ENCODE data around the gene PRKCD. TPM values are rescaled to one million over a fixed set of nuclear protein-coding genes. Genes with fewer than 3 reads are reported as not detected.

Gene PRKCD
- total RNA-seq, 1 experiment from 2014 or later, result 30.9 TPM

GRCh38 chr3:53142986-53143385 lies 18.0 kb upstream of the PRKCD start:
- ChIA-PET CTCF (interaction anchor here (0.9 kb wide), 1 partner anchor 77 kb away, joined by 3 read pairs; no protein-coding TSS in a partner anchor), POLR2A (no interaction called here)
- Mint-ChIP-seq H3K9me3 (ENCODE audit: unreplicated experiment) (no peaks in the 10 kb centered on the region), H3K36me3 (ENCODE audit: insufficient read depth, unreplicated experiment) (no peaks in the 10 kb centered on the region), H3K27me3 (ENCODE audit: insufficient read depth, unreplicated experiment) (no peaks in the 10 kb centered on the region), H3K27ac (ENCODE audit: unreplicated experiment) (no peak overlapping the region), H3K4me3 (ENCODE audit: unreplicated experiment) (no peak overlapping the region), H3K4me1 (ENCODE audit: low read depth, unreplicated experiment) (peaks cover 20% of the 10 kb centered on the region)
- Histone ChIP-seq H3K4me1 (peaks cover 16% of the 10 kb centered on the region), H3K36me3 (ENCODE audit: control insufficient read depth, insufficient read depth, low read length) (no peaks in the 10 kb centered on the region), H3K9me3 (no peaks in the 10 kb centered on the region), H3K4me3 (ENCODE audit: low read depth, low read length) (no peak overlapping the region), H3K27me3 (replicated peaks; ENCODE audit: control insufficient read depth, insufficient read depth, low read length) (no peaks in the 10 kb centered on the region)
- no peak for DNase-seq
- no peak for TF ChIP-seq CTCF (IDR thresholded peaks at IDR 0.05; ENCODE audit: insufficient read depth in 1 of 2, low read depth in 1 of 2, low read length in 1 of 2, severe bottlenecking in 1 of 2, unreplicated experiment in 1 of 2)
- intact Hi-C loops (cut with micrococcal nuclease; ENCODE audit: unreplicated experiment), result no loop called here
- no TSS peak for BruUV-seq (replicated peaks)

- no peak overlapping the region for H3K4me3 ChIP-seq (ENCODE audit: low read depth, low read length)
- no peak for TF ChIP-seq CTCF (IDR thresholded peaks at IDR 0.05; ENCODE audit: insufficient read depth in 1 of 2, low read depth in 1 of 2, low read length in 1 of 2, severe bottlenecking in 1 of 2, unreplicated experiment in 1 of 2)
- no peaks in the 10 kb centered on the region for H3K36me3 ChIP-seq (ENCODE audit: control insufficient read depth, insufficient read depth, low read length)
- Mint-ChIP-seq H3K36me3 (ENCODE audit: insufficient read depth, unreplicated experiment) (no peaks in the 10 kb centered on the region), H3K4me1 (ENCODE audit: low read depth, unreplicated experiment) (peaks cover 20% of the 10 kb centered on the region), H3K4me3 (ENCODE audit: unreplicated experiment) (no peak overlapping the region), H3K9me3 (ENCODE audit: unreplicated experiment) (no peaks in the 10 kb centered on the region), H3K27me3 (ENCODE audit: insufficient read depth, unreplicated experiment) (no peaks in the 10 kb centered on the region), H3K27ac (ENCODE audit: unreplicated experiment) (no peak overlapping the region)
- ChIA-PET POLR2A (no interaction called here), CTCF (interaction anchor here (1.5 kb wide), 1 partner anchor 15 kb away, joined by 4 read pairs; no protein-coding TSS in a partner anchor)
- no TSS peak for BruUV-seq (replicated peaks)
- H3K9me3 ChIP-seq, result no peaks in the 10 kb centered on the region
- intact Hi-C loops (cut with micrococcal nuclease; ENCODE audit: unreplicated experiment), result no loop called here
- no peak for DNase-seq
- peaks cover 16% of the 10 kb centered on the region for H3K4me1 ChIP-seq
- H3K27me3 ChIP-seq (replicated peaks; ENCODE audit: control insufficient read depth, insufficient read depth, low read length), result no peaks in the 10 kb centered on the region
These were observed 16.6 kb upstream of the PRKCD start for GRCh38 chr3:53144446-53144845.

GRCh38 chr3:53144862-53145712 lies 15.9 kb upstream of the PRKCD start:
- no peak for TF ChIP-seq CTCF (IDR thresholded peaks at IDR 0.05; ENCODE audit: insufficient read depth in 1 of 2, low read depth in 1 of 2, low read length in 1 of 2, severe bottlenecking in 1 of 2, unreplicated experiment in 1 of 2)
- Mint-ChIP-seq H3K36me3 (ENCODE audit: insufficient read depth, unreplicated experiment) (no peaks in the 10 kb centered on the region), H3K4me1 (ENCODE audit: low read depth, unreplicated experiment) (peaks cover 22% of the 10 kb centered on the region), H3K27me3 (ENCODE audit: insufficient read depth, unreplicated experiment) (no peaks in the 10 kb centered on the region), H3K27ac (ENCODE audit: unreplicated experiment) (peak overlapping the region; percentile 12), H3K4me3 (ENCODE audit: unreplicated experiment) (no peak overlapping the region), H3K9me3 (ENCODE audit: unreplicated experiment) (no peaks in the 10 kb centered on the region)
- Histone ChIP-seq H3K9me3 (no peaks in the 10 kb centered on the region), H3K4me1 (peaks cover 16% of the 10 kb centered on the region), H3K4me3 (ENCODE audit: low read depth, low read length) (no peak overlapping the region), H3K27me3 (replicated peaks; ENCODE audit: control insufficient read depth, insufficient read depth, low read length) (no peaks in the 10 kb centered on the region), H3K36me3 (ENCODE audit: control insufficient read depth, insufficient read depth, low read length) (no peaks in the 10 kb centered on the region)
- intact Hi-C loops (cut with micrococcal nuclease; ENCODE audit: unreplicated experiment), result no loop called here
- no TSS peak for BruUV-seq (replicated peaks)
- DNase-seq, result peak; percentile 43 to 65
- CTCF ChIA-PET, result interaction anchor here (1.4 to 1.5 kb wide), 2 partner anchors 14 to 34 kb away, joined by 3 to 4 read pairs; no protein-coding TSS in a partner anchor
- POLR2A ChIA-PET, result interaction anchor here (0.8 kb wide), 1 partner anchor 14 kb away, joined by 3 read pairs; no protein-coding TSS in a partner anchor

Measured in Caco-2 (cell line).